G401.6 (cell line): Measurements from ENCODE around the gene RAMAC.
"Not testable (repeated sequence)": the region's sequence is repeated elsewhere in the genome, so short reads cannot be mapped to it uniquely, and the experiment has no call there.

Source experiments
- FAIRE-seq: peaks from 2 replicates; lab custom pipeline; 2012; peaks lifted over from hg19 to GRCh38; lab: Jason Lieb, UNC

Gene RAMAC

GRCh38 chr15:82968066-82968465 lies 17.9 kb upstream of the RAMAC start:
- no peak for FAIRE-seq

- FAIRE-seq, result no peak
Observed at GRCh38 chr15:82969353-82969752, 16.7 kb upstream of the RAMAC start.

GRCh38 chr15:82970078-82970686 lies 15.8 kb upstream of the RAMAC start:
- FAIRE-seq, result no peak

GRCh38 chr15:82970696-82971095 lies 15.3 kb upstream of the RAMAC start:
- no peak for FAIRE-seq

- FAIRE-seq, result no peak
Observed at GRCh38 chr15:82971218-82971984, 14.6 kb upstream of the RAMAC start.

GRCh38 chr15:82972990-82973389 lies 13.0 kb upstream of the RAMAC start:
- FAIRE-seq, result no peak

- FAIRE-seq, result no peak
Observed at GRCh38 chr15:82977076-82977475, 8.9 kb upstream of the RAMAC start.

GRCh38 chr15:82978438-82978837 lies 7.6 kb upstream of the RAMAC start:
- no peak for FAIRE-seq

GRCh38 chr15:82979726-82980125 lies 6.3 kb upstream of the RAMAC start:
- no peak for FAIRE-seq

GRCh38 chr15:82980981-82981380 lies 5.0 kb upstream of the RAMAC start:
- no peak for FAIRE-seq

- no peak for FAIRE-seq
Observed at GRCh38 chr15:82986442-82986780, 401 bp downstream of the RAMAC start.

GRCh38 chr15:82992436-82992998 lies 6.5 kb downstream of the RAMAC start:
- no peak for FAIRE-seq

GRCh38 chr15:82993144-82993543 lies 7.1 kb downstream of the RAMAC start:
- FAIRE-seq, result no peak

GRCh38 chr15:82995076-82995475 lies 9.1 kb downstream of the RAMAC start:
- FAIRE-seq, result no peak

GRCh38 chr15:82995938-82996337 lies 9.9 kb downstream of the RAMAC start:
- no peak for FAIRE-seq

GRCh38 chr15:82999426-82999825 lies 13.4 kb downstream of the RAMAC start:
- no peak for FAIRE-seq

GRCh38 chr15:82999905-83000671 lies 14.1 kb downstream of the RAMAC start:
- peak; percentile 95 for FAIRE-seq

- not testable (repeated sequence) for FAIRE-seq
Observed at GRCh38 chr15:83000672-83001031, 14.6 kb downstream of the RAMAC start.

- FAIRE-seq, result no peak
Observed at GRCh38 chr15:83010709-83011270, 24.8 kb downstream of the RAMAC start.

- FAIRE-seq, result no peak
Observed at GRCh38 chr15:83011271-83012075, 25.5 kb downstream of the RAMAC start, which contains the start of gene C15orf40. C15orf40 (minus strand) TSS chr15:83011639; CDS start chr15:83011607, 32 bp downstream.

- no peak for FAIRE-seq
Observed at GRCh38 chr15:83012076-83012426, 26.0 kb downstream of the RAMAC start.

GRCh38 chr15:83012636-83013035 lies 26.6 kb downstream of the RAMAC start:
- no peak for FAIRE-seq
